ENCODE results near the gene PRCC. TPM values are rescaled to one million over a fixed set of nuclear protein-coding genes. Genes with fewer than 3 reads are reported as not detected.

Gene PRCC
- total and polyA plus RNA-seq, 2 of the 13 experiments (the other 11 are each of a cell fraction or from before 2014, with no cell fraction given): 24.2 to 40.5 TPM

DNA sequence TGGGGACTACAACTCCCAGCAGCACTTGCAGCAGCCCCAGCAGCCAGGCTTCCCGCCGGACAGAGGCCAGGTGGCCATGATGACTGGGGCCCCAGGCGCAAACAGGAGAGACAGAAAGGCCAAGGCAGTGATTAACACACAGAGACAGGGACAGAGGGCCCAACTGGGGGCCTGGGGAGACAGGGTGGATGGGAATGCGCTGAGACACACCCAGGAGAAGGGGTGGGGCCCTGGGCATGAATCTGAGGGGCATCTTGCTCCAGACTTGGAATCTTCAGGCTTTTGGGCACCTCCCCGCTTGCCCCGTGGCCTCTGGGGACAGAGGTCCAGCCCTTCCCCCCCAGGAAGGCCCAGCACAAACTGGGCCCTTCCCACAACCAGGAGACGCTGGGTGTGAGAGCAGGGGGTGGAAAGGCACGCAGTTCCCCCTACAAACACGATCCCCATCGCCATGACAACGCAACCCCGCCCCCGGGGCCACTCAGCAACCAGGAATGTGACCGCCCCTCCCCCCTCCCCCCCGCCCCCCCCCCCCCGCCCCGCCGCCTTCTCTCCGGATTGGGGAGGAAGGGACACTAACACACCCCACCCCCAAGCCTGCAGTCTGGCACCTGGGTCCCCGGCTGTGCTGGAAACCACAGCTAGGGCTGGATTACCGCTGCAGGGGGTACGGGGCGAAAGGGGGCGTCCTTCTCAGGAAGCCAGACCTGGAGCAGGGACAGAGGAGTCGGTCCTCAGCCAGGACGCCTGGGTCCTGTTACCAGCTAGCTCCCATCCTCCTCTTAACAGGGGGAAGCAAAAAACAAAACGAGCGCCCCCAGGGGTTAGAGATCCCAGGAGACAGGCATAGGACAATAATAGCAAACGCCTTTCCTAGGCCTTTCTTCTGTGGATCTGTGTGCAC lies 20.4 kb upstream of the PRCC start (continued):
- peak; percentile 76 for TF ChIP-seq ZNF687 (CRISPR knock-in tag; IDR thresholded peaks at IDR 0.05)
- TF ChIP-seq ZSCAN20 (CRISPR knock-in tag; IDR thresholded peaks at IDR 0.05; ENCODE audit: borderline replicate concordance): no peak
- no peak for TF ChIP-seq ETV6 (CRISPR knock-in tag; conservative IDR thresholded peaks at IDR 0.05)
- no peak for TF ChIP-seq PRDM15 (CRISPR knock-in tag; IDR thresholded peaks at IDR 0.05)
- no peak for TF ChIP-seq ZNF274 (CRISPR knock-in tag; IDR thresholded peaks at IDR 0.05)
- TF ChIP-seq, protein P1, sequence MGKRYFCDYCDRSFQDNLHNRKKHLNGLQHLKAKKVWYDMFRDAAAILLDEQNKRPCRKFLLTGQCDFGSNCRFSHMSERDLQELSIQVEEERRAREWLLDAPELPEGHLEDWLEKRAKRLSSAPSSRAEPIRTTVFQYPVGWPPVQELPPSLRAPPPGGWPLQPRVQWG (CRISPR knock-in tag; IDR thresholded peaks at IDR 0.05; ENCODE audit: borderline replicate concordance, low read depth): no peak
- 0 out of 2 replicates have a peak, but pooled peaks have one; percentile 49 for TF ChIP-seq KDM5B (CRISPR knock-in tag; IDR thresholded peaks at IDR 0.05; ENCODE audit: borderline replicate concordance)
- no peak for TF ChIP-seq ATM (IDR thresholded peaks at IDR 0.05; ENCODE audit: borderline replicate concordance)
- no peak for TF ChIP-seq ZNF441 (CRISPR knock-in tag; IDR thresholded peaks at IDR 0.05; ENCODE audit: borderline replicate concordance)
- peak; percentile 66 for TF ChIP-seq RBM39 (IDR thresholded peaks at IDR 0.05; ENCODE audit: low read depth, low read length, poor library complexity, severe bottlenecking)
- TF ChIP-seq CTCF (CRISPR knock-in tag; IDR thresholded peaks at IDR 0.05): peak; percentile 51
- 0 out of 2 replicates have a peak, but pooled peaks have one; percentile 47 for TF ChIP-seq ZKSCAN8 (CRISPR knock-in tag; IDR thresholded peaks at IDR 0.05; ENCODE audit: borderline replicate concordance)
- no peak for TF ChIP-seq ZNF501 (CRISPR knock-in tag; IDR thresholded peaks at IDR 0.05)
- TF ChIP-seq ATF7 (IDR thresholded peaks at IDR 0.05): no peak
- TF ChIP-seq ATF7 (CRISPR knock-in tag; IDR thresholded peaks at IDR 0.05): no peak
- no peak for TF ChIP-seq ZNF496 (CRISPR knock-in tag; IDR thresholded peaks at IDR 0.05; ENCODE audit: insufficient replicate concordance)
- no peak for TF ChIP-seq NFRKB (IDR thresholded peaks at IDR 0.05)
- 0 out of 2 replicates have a peak, but pooled peaks have one; percentile 19 for TF ChIP-seq KMT2B (CRISPR knock-in tag; IDR thresholded peaks at IDR 0.05)
- TF ChIP-seq CREM (IDR thresholded peaks at IDR 0.05): peak; percentile 84
- no peak for TF ChIP-seq CREM (CRISPR knock-in tag; IDR thresholded peaks at IDR 0.05)
